HepG2 (cell line): ENCODE data around the gene S100Z. TPM values are rescaled to one million over a fixed set of nuclear protein-coding genes. Genes with fewer than 3 reads are reported as not detected.

Experiments
- ATAC-seq: fragments of 200-7000 bp; cut with Tn5 transposase; 3 replicates; pipeline ENCODE4 v1.9.1; 2020; ENCODE audit warnings: mild to moderate bottlenecking, moderate library complexity
- BruUV-seq: library from RNA; stranded (reverse); fragments of 400-500 nt; replicated peaks from 2 replicates; lab custom pipeline; 2021; lab: Mats Ljungman, UMichigan
- CTCF ChIA-PET: fragments of 300-600 bp; formaldehyde crosslinking; extraction: SDS; loops from one replicate; lab custom pipeline; 2021; ENCODE audit warnings: low total read pairs, inconsistent platforms, low intra/inter-chr PET ratio; lab: Yijun Ruan, JAX
- POLR2A ChIA-PET: fragments of 350-600 bp; sonication (Branson Sonifier 250); formaldehyde crosslinking; loops from one replicate; lab custom pipeline; 2020; ENCODE audit warnings: antibody characterized with exemption, inconsistent platforms; lab: Yijun Ruan, JAX
- DNase-seq: peaks from one replicate; pipeline ENCODE4 v3.0.0-alpha.2; 2015; ENCODE audit warnings: low spot score
- FAIRE-seq: peaks from 3 replicates; lab custom pipeline; 2011; peaks lifted over from hg19 to GRCh38; lab: Jason Lieb, UNC
- H2AFZ ChIP-seq: one replicate; pipeline ENCODE4 v1.6.1; 2011; ENCODE audit warnings: low read length, inconsistent platforms
- H3K27ac ChIP-seq: fragments of 300-600 bp; 3 replicates; pipeline ENCODE4 v1.8.0; 2011; ENCODE audit warnings: mixed run types, mild to moderate bottlenecking, mixed read lengths, low read length, inconsistent platforms; ENCODE audit not compliant: insufficient read depth; ENCODE audit errors: extremely low read length
- H3K27me3 ChIP-seq, 2 experiments: fragments of 200-600 bp in 1 of 2; 2 replicates in 1 of 2; 3 replicates in 1 of 2; pipeline versions ENCODE4 v1.6.0 to v1.8.0; 2011; ENCODE audit warnings: low read length in 2 of 2, mild to moderate bottlenecking in 2 of 2, moderate library complexity in 2 of 2, inconsistent platforms in 1 of 2; ENCODE audit not compliant: insufficient read depth in 2 of 2, control insufficient read depth in 1 of 2
- H3K36me3 ChIP-seq, 2 experiments: fragments of 200-600 bp in 1 of 2; replicated peaks in 1 of 2; 2 replicates in 1 of 2; 3 replicates in 1 of 2; pipeline versions ENCODE4 v1.5.1 to v1.8.0; 2011; ENCODE audit warnings: low read length in 2 of 2, inconsistent platforms in 1 of 2; ENCODE audit not compliant: insufficient read depth in 2 of 2, control insufficient read depth in 1 of 2
- H3K4me1 ChIP-seq: 2 replicates; pipeline ENCODE4 v1.5.1; 2012; ENCODE audit warnings: low read length, inconsistent platforms; ENCODE audit not compliant: insufficient read depth
- H3K4me2 ChIP-seq: 2 replicates; pipeline ENCODE4 v1.6.0; 2011; ENCODE audit warnings: low read depth, low read length, inconsistent platforms
- H3K4me3 ChIP-seq, 3 experiments: fragments of 200-600 bp in 1 of 3; sonication (generic), shearing (Covaris generic) in 1 of 3; replicated peaks in 1 of 3; 2 replicates each; pipeline ENCODE4 v1.5.1; 2011 to 2016; ENCODE audit warnings: low read length in 3 of 3, inconsistent platforms in 2 of 3, low read depth in 2 of 3, mild to moderate bottlenecking in 2 of 3, control low read depth in 1 of 3, mixed read lengths in 1 of 3; ENCODE audit not compliant: insufficient read depth in 1 of 3
- H3K79me2 ChIP-seq: one replicate; pipeline ENCODE4 v1.6.1; 2011; ENCODE audit warnings: low read length, inconsistent platforms; ENCODE audit not compliant: insufficient read depth
- H3K9ac ChIP-seq: 2 replicates; pipeline ENCODE4 v1.6.0; 2011; ENCODE audit warnings: mild to moderate bottlenecking, low read depth, low read length, inconsistent platforms; ENCODE audit not compliant: insufficient read depth
- H3K9me3 ChIP-seq: 2 replicates; pipeline ENCODE4 v1.5.1; 2012; ENCODE audit warnings: mild to moderate bottlenecking, low read length
- H4K20me1 ChIP-seq: 2 replicates; pipeline ENCODE4 v1.6.0; 2011; ENCODE audit warnings: inconsistent platforms, mild to moderate bottlenecking, low read length, moderate library complexity; ENCODE audit not compliant: insufficient read depth
- FOXC1 ChIP-seq: sonication (generic); formaldehyde crosslinking; IDR thresholded peaks from 2 replicates; pipeline ENCODE4 v1.8.0; 2022; ENCODE audit warnings: mild to moderate bottlenecking, missing genetic modification reagents, borderline replicate concordance
- KLF9 ChIP-seq: IDR thresholded peaks from 2 replicates; pipeline ENCODE4 v1.6.1; 2016; ENCODE audit warnings: low read depth
- NR2F6 ChIP-seq, 2 experiments: IDR thresholded peaks; 2 replicates each; pipeline ENCODE4 v1.6.1; 2016; ENCODE audit warnings: antibody characterized with exemption in 1 of 2, mild to moderate bottlenecking in 1 of 2
- SALL1 ChIP-seq: sonication (generic); formaldehyde crosslinking; IDR thresholded peaks from 2 replicates; pipeline ENCODE4 v1.8.0; 2022; ENCODE audit warnings: mild to moderate bottlenecking, missing genetic modification reagents
- SMARCC2 ChIP-seq: fragments of 450-650 bp; IDR thresholded peaks from 2 replicates; pipeline ENCODE4 v1.6.1; 2017; ENCODE audit warnings: antibody characterized with exemption, mild to moderate bottlenecking
- ZNF446 ChIP-seq: sonication (generic); formaldehyde crosslinking; IDR thresholded peaks from 2 replicates; pipeline ENCODE4 v1.5.0; 2020; ENCODE audit warnings: mild to moderate bottlenecking, missing genetic modification reagents
- WGBS: methylation state at CpG from one replicate; pipeline ENCODE4 v1.1.6; 2017; ENCODE audit warnings: low lambda C conversion rate; 5-methylcytosine and 5-hydroxymethylcytosine counted together
- in situ Hi-C: cut with HindIII; loops from 2 replicates; pipeline ENCODE4 v1.10.0; 2017; ENCODE audit warnings: low pct_unique_long_range_greater_than_20kb; ENCODE audit not compliant: extremely low pct_ligation_motif_present
- intact Hi-C: fragments of 100-400 bp; cut with micrococcal nuclease; formaldehyde crosslinking; loops from one replicate; pipeline ENCODE4 v1.10.0; 2022; ENCODE audit not compliant: unreplicated experiment
- polyA plus RNA-seq, 8 experiments: library from polyadenylated mRNA; depleted of rRNA in 3 of 8; stranded (reverse) in 7 of 8; unstranded in 1 of 8; fragments of >200 nt; fragmentation: Illumina TruSeq in 4 of 8; extraction: Trizol in 4 of 8; gene quantifications; 2 replicates each; pipeline versions ENCODE4 v1.2.1 to v1.2.3, GENCODE V29; 2011 to 2016; ENCODE audit warnings: low read depth in 4 of 8, missing spikeins in 1 of 8, mixed read lengths in 1 of 8; ENCODE audit not compliant: insufficient read depth in 1 of 8
- total RNA-seq, 5 experiments: library from RNA; depleted of rRNA; stranded (reverse); fragments of >200 nt; fragmentation: Illumina TruSeq; extraction: Trizol; gene quantifications; 2 replicates each; pipeline ENCODE4 v1.2.3, GENCODE V29; 2016; ENCODE audit warnings: low read depth in 1 of 5
- TF ChIP-seq, protein P1 (sequence below): IDR thresholded peaks from 2 replicates; pipeline ENCODE4 v1.6.1; 2016; ENCODE audit warnings: missing compliant biosample characterization, missing genetic modification reagents, borderline replicate concordance
- TF ChIP-seq, protein P2 (sequence below): sonication (generic); formaldehyde crosslinking; IDR thresholded peaks from 2 replicates; pipeline ENCODE4 v1.8.1; 2022; ENCODE audit warnings: low read depth, mild to moderate bottlenecking, missing genetic modification reagents
- TF ChIP-seq, protein P3 (sequence below): sonication (generic); formaldehyde crosslinking; IDR thresholded peaks from 2 replicates; pipeline ENCODE4 v1.8.0; 2022; ENCODE audit warnings: mild to moderate bottlenecking, missing genetic modification reagents, moderate library complexity
- TF ChIP-seq, protein P4 (sequence below): sonication (generic); formaldehyde crosslinking; IDR thresholded peaks from 2 replicates; pipeline ENCODE4 v1.9.0; 2021; ENCODE audit warnings: mild to moderate bottlenecking, missing genetic modification reagents

Gene S100Z
- total and polyA plus RNA-seq, 2 of the 13 experiments (the other 11 are each of a cell fraction or from before 2014, with no cell fraction given): 0.22 TPM; not detected in 1

DNA sequence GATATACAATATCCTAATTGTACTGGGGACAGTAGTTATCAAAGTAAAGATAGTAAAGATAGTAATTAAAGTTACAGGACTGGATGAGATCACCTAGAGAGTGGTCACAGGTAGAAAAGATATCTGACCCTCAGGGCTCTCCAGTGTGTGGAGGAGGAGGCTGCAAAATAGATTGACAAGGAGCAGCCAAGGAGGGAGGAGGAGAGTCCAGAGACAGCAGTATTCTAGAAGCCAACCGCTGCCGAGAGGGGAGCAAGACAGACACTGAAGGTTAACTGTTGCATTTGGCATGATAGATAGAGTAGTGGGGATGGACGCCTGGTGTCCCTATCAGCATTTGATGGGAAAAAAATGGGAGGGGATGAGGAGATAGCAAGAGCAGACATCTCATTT is 48.0 kb upstream of the S100Z start:
- in situ Hi-C loops: no loop called here
- H3K9ac ChIP-seq: no peak overlapping the region
- ChIA-PET CTCF (no interaction called here), POLR2A (interaction anchor here (1.1 kb wide), 1 partner anchor 11 kb away, joined by 3 read pairs; no protein-coding TSS in a partner anchor)
- no peak overlapping the region for H3K4me2 ChIP-seq
- no peak overlapping the region for H3K27ac ChIP-seq
- no peaks in the 10 kb centered on the region for H3K27me3 ChIP-seq
- no peaks in the 10 kb centered on the region for H3K79me2 ChIP-seq
- WGBS: 84% methylated on average over 3 of the region's 3 CpGs
- no peak for FAIRE-seq
- ATAC-seq: no peak
- no TSS peak for BruUV-seq
- peaks cover 24% of the 10 kb centered on the region for H3K4me1 ChIP-seq
- no peaks in the 10 kb centered on the region for H4K20me1 ChIP-seq
- no peak overlapping the region for H3K4me3 ChIP-seq
- no peak for DNase-seq
- H2AFZ ChIP-seq: no peak overlapping the region
- no peaks in the 10 kb centered on the region for H3K36me3 ChIP-seq
- no peaks in the 10 kb centered on the region for H3K9me3 ChIP-seq
- intact Hi-C loops: no loop called here
- TF ChIP-seq, protein P1, sequence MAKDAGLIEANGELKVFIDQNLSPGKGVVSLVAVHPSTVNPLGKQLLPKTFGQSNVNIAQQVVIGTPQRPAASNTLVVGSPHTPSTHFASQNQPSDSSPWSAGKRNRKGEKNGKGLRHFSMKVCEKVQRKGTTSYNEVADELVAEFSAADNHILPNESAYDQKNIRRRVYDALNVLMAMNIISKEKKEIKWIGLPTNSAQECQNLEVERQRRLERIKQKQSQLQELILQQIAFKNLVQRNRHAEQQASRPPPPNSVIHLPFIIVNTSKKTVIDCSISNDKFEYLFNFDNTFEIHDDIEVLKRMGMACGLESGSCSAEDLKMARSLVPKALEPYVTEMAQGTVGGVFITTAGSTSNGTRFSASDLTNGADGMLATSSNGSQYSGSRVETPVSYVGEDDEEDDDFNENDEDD: no peak
- no peak for TF ChIP-seq SMARCC2
- TF ChIP-seq, protein P2, sequence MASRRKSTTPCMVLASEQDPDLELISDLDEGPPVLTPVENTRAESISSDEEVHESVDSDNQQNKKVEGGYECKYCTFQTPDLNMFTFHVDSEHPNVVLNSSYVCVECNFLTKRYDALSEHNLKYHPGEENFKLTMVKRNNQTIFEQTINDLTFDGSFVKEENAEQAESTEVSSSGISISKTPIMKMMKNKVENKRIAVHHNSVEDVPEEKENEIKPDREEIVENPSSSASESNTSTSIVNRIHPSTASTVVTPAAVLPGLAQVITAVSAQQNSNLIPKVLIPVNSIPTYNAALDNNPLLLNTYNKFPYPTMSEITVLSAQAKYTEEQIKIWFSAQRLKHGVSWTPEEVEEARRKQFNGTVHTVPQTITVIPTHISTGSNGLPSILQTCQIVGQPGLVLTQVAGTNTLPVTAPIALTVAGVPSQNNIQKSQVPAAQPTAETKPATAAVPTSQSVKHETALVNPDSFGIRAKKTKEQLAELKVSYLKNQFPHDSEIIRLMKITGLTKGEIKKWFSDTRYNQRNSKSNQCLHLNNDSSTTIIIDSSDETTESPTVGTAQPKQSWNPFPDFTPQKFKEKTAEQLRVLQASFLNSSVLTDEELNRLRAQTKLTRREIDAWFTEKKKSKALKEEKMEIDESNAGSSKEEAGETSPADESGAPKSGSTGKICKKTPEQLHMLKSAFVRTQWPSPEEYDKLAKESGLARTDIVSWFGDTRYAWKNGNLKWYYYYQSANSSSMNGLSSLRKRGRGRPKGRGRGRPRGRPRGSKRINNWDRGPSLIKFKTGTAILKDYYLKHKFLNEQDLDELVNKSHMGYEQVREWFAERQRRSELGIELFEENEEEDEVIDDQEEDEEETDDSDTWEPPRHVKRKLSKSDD: no peak
- TF ChIP-seq, protein P3, sequence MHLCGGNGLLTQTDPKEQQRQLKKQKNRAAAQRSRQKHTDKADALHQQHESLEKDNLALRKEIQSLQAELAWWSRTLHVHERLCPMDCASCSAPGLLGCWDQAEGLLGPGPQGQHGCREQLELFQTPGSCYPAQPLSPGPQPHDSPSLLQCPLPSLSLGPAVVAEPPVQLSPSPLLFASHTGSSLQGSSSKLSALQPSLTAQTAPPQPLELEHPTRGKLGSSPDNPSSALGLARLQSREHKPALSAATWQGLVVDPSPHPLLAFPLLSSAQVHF (CRISPR knock-in tag): no peak
- no peak for TF ChIP-seq KLF9
- no peak for TF ChIP-seq NR2F6 (IDR thresholded peaks at IDR 0.05)
- no peak for TF ChIP-seq NR2F6 (CRISPR knock-in tag; IDR thresholded peaks at IDR 0.05)
- TF ChIP-seq ZNF446: no peak
- TF ChIP-seq, protein P4, sequence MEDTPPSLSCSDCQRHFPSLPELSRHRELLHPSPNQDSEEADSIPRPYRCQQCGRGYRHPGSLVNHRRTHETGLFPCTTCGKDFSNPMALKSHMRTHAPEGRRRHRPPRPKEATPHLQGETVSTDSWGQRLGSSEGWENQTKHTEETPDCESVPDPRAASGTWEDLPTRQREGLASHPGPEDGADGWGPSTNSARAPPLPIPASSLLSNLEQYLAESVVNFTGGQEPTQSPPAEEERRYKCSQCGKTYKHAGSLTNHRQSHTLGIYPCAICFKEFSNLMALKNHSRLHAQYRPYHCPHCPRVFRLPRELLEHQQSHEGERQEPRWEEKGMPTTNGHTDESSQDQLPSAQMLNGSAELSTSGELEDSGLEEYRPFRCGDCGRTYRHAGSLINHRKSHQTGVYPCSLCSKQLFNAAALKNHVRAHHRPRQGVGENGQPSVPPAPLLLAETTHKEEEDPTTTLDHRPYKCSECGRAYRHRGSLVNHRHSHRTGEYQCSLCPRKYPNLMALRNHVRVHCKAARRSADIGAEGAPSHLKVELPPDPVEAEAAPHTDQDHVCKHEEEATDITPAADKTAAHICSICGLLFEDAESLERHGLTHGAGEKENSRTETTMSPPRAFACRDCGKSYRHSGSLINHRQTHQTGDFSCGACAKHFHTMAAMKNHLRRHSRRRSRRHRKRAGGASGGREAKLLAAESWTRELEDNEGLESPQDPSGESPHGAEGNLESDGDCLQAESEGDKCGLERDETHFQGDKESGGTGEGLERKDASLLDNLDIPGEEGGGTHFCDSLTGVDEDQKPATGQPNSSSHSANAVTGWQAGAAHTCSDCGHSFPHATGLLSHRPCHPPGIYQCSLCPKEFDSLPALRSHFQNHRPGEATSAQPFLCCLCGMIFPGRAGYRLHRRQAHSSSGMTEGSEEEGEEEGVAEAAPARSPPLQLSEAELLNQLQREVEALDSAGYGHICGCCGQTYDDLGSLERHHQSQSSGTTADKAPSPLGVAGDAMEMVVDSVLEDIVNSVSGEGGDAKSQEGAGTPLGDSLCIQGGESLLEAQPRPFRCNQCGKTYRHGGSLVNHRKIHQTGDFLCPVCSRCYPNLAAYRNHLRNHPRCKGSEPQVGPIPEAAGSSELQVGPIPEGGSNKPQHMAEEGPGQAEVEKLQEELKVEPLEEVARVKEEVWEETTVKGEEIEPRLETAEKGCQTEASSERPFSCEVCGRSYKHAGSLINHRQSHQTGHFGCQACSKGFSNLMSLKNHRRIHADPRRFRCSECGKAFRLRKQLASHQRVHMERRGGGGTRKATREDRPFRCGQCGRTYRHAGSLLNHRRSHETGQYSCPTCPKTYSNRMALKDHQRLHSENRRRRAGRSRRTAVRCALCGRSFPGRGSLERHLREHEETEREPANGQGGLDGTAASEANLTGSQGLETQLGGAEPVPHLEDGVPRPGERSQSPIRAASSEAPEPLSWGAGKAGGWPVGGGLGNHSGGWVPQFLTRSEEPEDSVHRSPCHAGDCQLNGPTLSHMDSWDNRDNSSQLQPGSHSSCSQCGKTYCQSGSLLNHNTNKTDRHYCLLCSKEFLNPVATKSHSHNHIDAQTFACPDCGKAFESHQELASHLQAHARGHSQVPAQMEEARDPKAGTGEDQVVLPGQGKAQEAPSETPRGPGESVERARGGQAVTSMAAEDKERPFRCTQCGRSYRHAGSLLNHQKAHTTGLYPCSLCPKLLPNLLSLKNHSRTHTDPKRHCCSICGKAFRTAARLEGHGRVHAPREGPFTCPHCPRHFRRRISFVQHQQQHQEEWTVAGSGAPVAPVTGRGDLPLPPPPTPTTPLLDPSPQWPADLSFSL (CRISPR knock-in tag): no peak
- no peak for TF ChIP-seq SALL1 (CRISPR knock-in tag)
- no peak for TF ChIP-seq FOXC1 (CRISPR knock-in tag)
